Measurements from ENCODE around the gene YPEL5.
A peak's percentile ranks its signal among the peaks of the same experiment; 100 is the strongest.

GRCh38 chr2:30147715-30148610 is 1.2 kb downstream of the YPEL5 start:
- peak; percentile 37 to 79 (median 66) for TF ChIP-seq CTCF (IDR thresholded peaks at IDR 0.05)
- TF ChIP-seq EP300 (IDR thresholded peaks at IDR 0.05): no peak
- peak in 2 of 4 donors; percentile 67 to 89 for TF ChIP-seq POLR2A (IDR thresholded peaks at IDR 0.05)
- peak; percentile 80 to 92 for TF ChIP-seq POLR2AphosphoS5 (IDR thresholded peaks at IDR 0.05)

Data from upper lobe of left lung (tissue), 4 donors.